K562 (cell line): ENCODE measurements around the gene RNF13. TPM values are rescaled to one million over a fixed set of nuclear protein-coding genes. Genes with fewer than 3 reads are reported as not detected.

Experiments used
- ATAC-seq: fragments of 200-7000 bp; cut with Tn5 transposase; 3 replicates; pipeline ENCODE4 v1.9.1; 2020; ENCODE audit warnings: moderate library complexity
- BruUV-seq: library from RNA; stranded (reverse); fragments of 400-500 nt; replicated peaks from 2 replicates; lab custom pipeline; 2021; lab: Mats Ljungman, UMichigan
- CTCF ChIA-PET: fragments of 300-600 bp; formaldehyde crosslinking; extraction: SDS; loops from one replicate; lab custom pipeline; 2021; ENCODE audit warnings: low intra/inter-chr PET ratio; lab: Yijun Ruan, JAX
- POLR2A ChIA-PET: fragments of 300-600, 350-650 bp; sonication (Branson Sonifier 250); formaldehyde crosslinking; extraction: SDS; loops from one replicate; lab custom pipeline; 2021; ENCODE audit warnings: antibody characterized with exemption, inconsistent platforms; lab: Yijun Ruan, JAX
- DNase-seq, 4 experiments: peaks; one replicate each; pipeline versions ENCODE4 v3.0.0 to v3.0.0-alpha.2; 2011 to 2018; ENCODE audit warnings: low spot score in 3 of 4, mixed read lengths in 3 of 4; ENCODE audit errors: extremely low read depth in 1 of 4
- FAIRE-seq: peaks from 2 replicates; lab custom pipeline; 2011; peaks lifted over from hg19 to GRCh38; lab: Jason Lieb, UNC
- H2AFZ ChIP-seq: 2 replicates; pipeline ENCODE4 v1.6.0; 2011; ENCODE audit warnings: low read depth, low read length, control low read depth, inconsistent platforms
- H3K27ac ChIP-seq: fragments of 200-600 bp; 3 replicates; pipeline ENCODE4 v1.8.0; 2011; ENCODE audit warnings: low read depth, mild to moderate bottlenecking, control low read depth, inconsistent platforms, low read length, moderate library complexity, mixed read lengths; ENCODE audit errors: extremely low read depth
- H3K27me3 ChIP-seq, 2 experiments: fragments of 300-600 bp in 1 of 2; 2 replicates in 1 of 2; 3 replicates in 1 of 2; pipeline versions ENCODE4 v1.6.0 to v1.8.0; 2011; ENCODE audit warnings: inconsistent platforms in 2 of 2, low read length in 2 of 2, mild to moderate bottlenecking in 1 of 2, mixed read lengths in 1 of 2, moderate library complexity in 1 of 2; ENCODE audit not compliant: control insufficient read depth in 2 of 2, insufficient read depth in 2 of 2
- H3K36me3 ChIP-seq: fragments of 300-600 bp; 3 replicates; pipeline ENCODE4 v1.8.0; 2011; ENCODE audit warnings: mild to moderate bottlenecking, low read length, inconsistent platforms; ENCODE audit not compliant: control insufficient read depth, insufficient read depth
- H3K4me1 ChIP-seq, 2 experiments: fragments of 200-600 bp in 1 of 2; replicated peaks in 1 of 2; 2 replicates in 1 of 2; 3 replicates in 1 of 2; pipeline versions ENCODE4 v1.5.1 to v1.8.0; 2011; ENCODE audit warnings: inconsistent platforms in 2 of 2, low read length in 2 of 2, mild to moderate bottlenecking in 1 of 2, mixed read lengths in 1 of 2, moderate library complexity in 1 of 2; ENCODE audit not compliant: control insufficient read depth in 2 of 2, insufficient read depth in 2 of 2
- H3K4me2 ChIP-seq: 2 replicates; pipeline ENCODE4 v1.6.1; 2011; ENCODE audit warnings: low read length, control low read depth, inconsistent platforms, mixed read lengths; ENCODE audit not compliant: insufficient read depth
- H3K4me3 ChIP-seq: fragments of 200-600 bp; sonication (generic), shearing (Covaris generic); 2 replicates; pipeline ENCODE4 v1.5.1; 2016; ENCODE audit warnings: control low read depth, inconsistent platforms
- H3K79me2 ChIP-seq: fragments of 200-600 bp; 3 replicates; pipeline ENCODE4 v1.8.0; 2011; ENCODE audit warnings: low read length, inconsistent platforms; ENCODE audit not compliant: control insufficient read depth, insufficient read depth
- H3K9ac ChIP-seq, 2 experiments: 2 replicates each; pipeline versions ENCODE4 v1.6.0 to v1.6.1; 2011; ENCODE audit warnings: low read depth in 2 of 2, low read length in 2 of 2, control low read depth in 1 of 2, inconsistent platforms in 1 of 2, mild to moderate bottlenecking in 1 of 2, mixed read lengths in 1 of 2; ENCODE audit not compliant: insufficient read depth in 1 of 2
- H3K9me1 ChIP-seq: one replicate; pipeline ENCODE4 v1.6.0; 2011; ENCODE audit warnings: inconsistent platforms, mild to moderate bottlenecking, low read length, moderate library complexity; ENCODE audit not compliant: control insufficient read depth, insufficient read depth
- H3K9me3 ChIP-seq: replicated peaks from 2 replicates; pipeline ENCODE4 v1.5.1; 2011; ENCODE audit warnings: low read depth, low read length, inconsistent platforms; ENCODE audit not compliant: control insufficient read depth, insufficient read depth
- H4K20me1 ChIP-seq: replicated peaks from 2 replicates; pipeline ENCODE4 v1.6.1; 2011; ENCODE audit warnings: low read length, inconsistent platforms, mixed read lengths; ENCODE audit not compliant: control insufficient read depth, insufficient read depth
- ARID2 ChIP-seq: fragments of 450-650 bp; IDR thresholded peaks from 2 replicates; pipeline ENCODE4 v1.6.1; 2017; ENCODE audit warnings: antibody characterized with exemption, mild to moderate bottlenecking
- ARNT ChIP-seq, 2 experiments: fragments of 450-650 bp; IDR thresholded peaks; 2 replicates each; pipeline ENCODE4 v1.6.1; 2016; ENCODE audit warnings: mild to moderate bottlenecking in 1 of 2
- DDX20 ChIP-seq: fragments of 450-650 bp; IDR thresholded peaks from 2 replicates; pipeline ENCODE4 v1.6.1; 2016; ENCODE audit warnings: missing genetic modification characterization, low read depth, mild to moderate bottlenecking, missing compliant biosample characterization, moderate library complexity
- GATAD2A ChIP-seq: fragments of 450-650 bp; IDR thresholded peaks from 2 replicates; pipeline ENCODE4 v1.6.1; 2017
- HEY1 ChIP-seq: fragments of 250-450 bp; sonication (Bioruptor Pico); IDR thresholded peaks from 2 replicates; pipeline ENCODE4 v1.5.0; 2020; ENCODE audit warnings: mild to moderate bottlenecking, moderate library complexity, borderline replicate concordance
- JUN ChIP-seq, 2 experiments: sonication (generic) in 1 of 2; formaldehyde crosslinking in 1 of 2; IDR thresholded peaks; 2 replicates each; pipeline versions ENCODE4 v1.6.1 to v1.8.0; 2012 to 2022; ENCODE audit warnings: borderline replicate concordance in 2 of 2, mild to moderate bottlenecking in 2 of 2, improper control_type of control experiment in 1 of 2, low read depth in 1 of 2, low read length in 1 of 2, missing genetic modification reagents in 1 of 2
- LCOR ChIP-seq: sonication (generic); formaldehyde crosslinking; IDR thresholded peaks from 2 replicates; pipeline ENCODE4 v1.8.0; 2022; ENCODE audit warnings: mild to moderate bottlenecking, missing genetic modification reagents
- SMAD2 ChIP-seq: fragments of 150-350 bp; IDR thresholded peaks from 2 replicates; pipeline ENCODE4 v1.6.1; 2014; ENCODE audit warnings: low read depth, mild to moderate bottlenecking, low read length
- SMARCA5 ChIP-seq: fragments of 450-650 bp; IDR thresholded peaks from 2 replicates; pipeline ENCODE4 v1.6.1; 2016
- SP2 ChIP-seq: IDR thresholded peaks from 2 replicates; pipeline ENCODE4 v1.6.1; 2011; ENCODE audit warnings: mild to moderate bottlenecking, low read depth, low read length, moderate library complexity; ENCODE audit not compliant: poor library complexity, severe bottlenecking; ENCODE audit errors: extremely low read depth
- ZFP30 ChIP-seq: fragments of 250-450 bp; sonication (Bioruptor Pico); IDR thresholded peaks from 2 replicates; pipeline ENCODE4 v1.8.0; 2022; ENCODE audit warnings: moderate library complexity, mild to moderate bottlenecking, inconsistent platforms, borderline replicate concordance
- ZNF224 ChIP-seq: sonication (generic); formaldehyde crosslinking; IDR thresholded peaks from 2 replicates; pipeline ENCODE4 v1.8.0; 2022; ENCODE audit warnings: mild to moderate bottlenecking, missing genetic modification reagents
- ZNF316 ChIP-seq: fragments of 450-650 bp; IDR thresholded peaks from 2 replicates; pipeline ENCODE4 v1.6.1; 2016
- ZNF699 ChIP-seq: fragments of 250-450 bp; sonication (Bioruptor Pico); IDR thresholded peaks from 2 replicates; pipeline ENCODE4 v1.8.0; 2021; ENCODE audit warnings: mild to moderate bottlenecking, moderate library complexity; ENCODE audit not compliant: insufficient replicate concordance
- ZNF766 ChIP-seq: fragments of 200-800 bp; sonication (Bioruptor generic); conservative IDR thresholded peaks from 2 replicates; pipeline ENCODE4 v1.6.1; 2016; ENCODE audit warnings: missing genetic modification characterization, missing compliant biosample characterization
- ZNF77 ChIP-seq: fragments of 250-450 bp; sonication (Bioruptor Pico); IDR thresholded peaks from 2 replicates; pipeline ENCODE4 v1.5.0; 2020
- WGBS: fragments of 100-300 bp; shearing (Covaris generic); methylation state at CpG from one replicate; pipeline ENCODE4 v1.1.6; 2016; ENCODE audit warnings: low coverage, mixed read lengths; ENCODE audit not compliant: insufficient coverage; ENCODE audit errors: missing lambda C conversion rate; 5-methylcytosine and 5-hydroxymethylcytosine counted together
- in situ Hi-C: fragments of 300-500 bp; cut with MboI; formaldehyde crosslinking; loops from 4 replicates; pipeline ENCODE4 v1.15.0; 2018; ENCODE audit warnings: inconsistent platforms, mixed read lengths
- intact Hi-C: fragments of 100-400 bp; cut with micrococcal nuclease; formaldehyde crosslinking; loops from 2 replicates; pipeline ENCODE4 v1.14.2; 2022
- polyA plus RNA-seq, 8 experiments: library from polyadenylated mRNA; depleted of rRNA in 4 of 8; stranded (reverse) in 5 of 8; unstranded in 3 of 8; fragments of >200 nt; fragmentation: Nextera tagmentation in 2 of 8; fragmentation: Illumina TruSeq in 1 of 8; extraction: Ambion mirVana in 2 of 8; extraction: Trizol in 1 of 8; gene quantifications; 2 replicates each; pipeline versions ENCODE4 v1.2.1 to v1.2.3, GENCODE V29; 2011 to 2014; ENCODE audit warnings: inconsistent platforms in 1 of 8, missing spikeins in 1 of 8
- total RNA-seq, 7 experiments: library from RNA; depleted of rRNA in 6 of 7; stranded (reverse); fragments of >200 nt in 6 of 7; fragmentation: Illumina TruSeq in 2 of 7; extraction: Trizol in 2 of 7; gene quantifications; 2 replicates each; pipeline versions ENCODE4 v1.2.1 to v1.2.3, GENCODE V29; 2011 to 2021; ENCODE audit warnings: low replicate concordance in 1 of 7
- TF ChIP-seq, protein P1 (sequence below): IDR thresholded peaks from 2 replicates; pipeline ENCODE4 v1.6.1; 2012; ENCODE audit warnings: low read depth, low read length, improper control_type of control experiment, borderline replicate concordance
- TF ChIP-seq, protein P2 (sequence below): fragments of 450-650 bp; conservative IDR thresholded peaks from 2 replicates; pipeline ENCODE4 v1.6.1; 2016; ENCODE audit warnings: missing genetic modification characterization, low read depth, mild to moderate bottlenecking, missing compliant biosample characterization, moderate library complexity

The RNF13 gene
- total and polyA plus RNA-seq, 9 of the 15 experiments (the other 6 are each of a cell fraction or from before 2014, with no cell fraction given) = 12.7 to 35.8 (median 18.9) TPM

DNA sequence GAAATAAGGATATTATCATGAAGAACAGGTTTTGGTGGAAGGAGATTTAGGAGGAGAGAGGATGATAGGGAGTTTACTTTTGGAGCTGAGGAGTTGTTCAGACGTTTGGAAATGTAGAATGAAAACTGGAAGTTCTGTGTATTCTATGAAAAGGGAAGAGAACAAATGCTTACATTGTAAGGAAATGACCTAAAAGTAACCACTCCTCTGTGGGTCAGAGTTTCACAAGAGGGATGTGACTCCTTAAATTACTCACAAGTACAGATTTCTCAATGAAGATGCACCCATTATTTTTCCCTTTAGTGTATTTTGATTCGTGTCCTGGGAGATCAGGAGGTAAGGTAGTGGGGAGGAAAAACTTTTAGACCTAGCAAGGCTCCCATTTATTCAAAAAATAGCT lies 4.0 kb downstream of the RNF13 start:
- Histone ChIP-seq H3K9me3 (no peaks in the 10 kb centered on the region), H3K27ac (no peak overlapping the region), H3K9me1 (no peaks in the 10 kb centered on the region), H3K4me2 (no peak overlapping the region), H3K79me2 (peaks cover 27% of the 10 kb centered on the region), H4K20me1 (no peaks in the 10 kb centered on the region), H2AFZ (no peak overlapping the region), H3K4me3 (no peak overlapping the region), H3K27me3 (no peaks in the 10 kb centered on the region), H3K4me1 (peaks cover 0 to 8% of the 10 kb centered on the region in 2 experiments; a peak in 3 of 5 replicates), H3K36me3 (no peaks in the 10 kb centered on the region), H3K9ac (no peak overlapping the region)
- ATAC-seq (no peak), DNase-seq (no peak), FAIRE-seq (no peak)
- intact Hi-C loops (no loop called here), in situ Hi-C loops (no loop called here)
- 14% methylated on average over 2 of the region's 2 CpGs for WGBS
- no TSS peak for BruUV-seq
- TF ChIP-seq HEY1 (no peak), DDX20 (tag) (no peak), ZNF77 (CRISPR knock-in tag) (no peak), ZNF316 (no peak), GATAD2A (no peak), ZNF699 (CRISPR knock-in tag) (no peak), JUN (IDR thresholded peaks at IDR 0.05; ENCODE audit: borderline replicate concordance, low read depth, low read length) (no peak), JUN (CRISPR knock-in tag; IDR thresholded peaks at IDR 0.05; ENCODE audit: borderline replicate concordance) (no peak), ZNF224 (CRISPR knock-in tag) (no peak), ZFP30 (CRISPR knock-in tag) (no peak), LCOR (CRISPR knock-in tag) (no peak), SMAD2 (no peak), ARNT (IDR thresholded peaks at IDR 0.05) (no peak), ZNF766 (CRISPR knock-in tag) (no peak), SP2 (no peak), ARID2 (no peak), SMARCA5 (no peak)
- TF ChIP-seq, protein P1, sequence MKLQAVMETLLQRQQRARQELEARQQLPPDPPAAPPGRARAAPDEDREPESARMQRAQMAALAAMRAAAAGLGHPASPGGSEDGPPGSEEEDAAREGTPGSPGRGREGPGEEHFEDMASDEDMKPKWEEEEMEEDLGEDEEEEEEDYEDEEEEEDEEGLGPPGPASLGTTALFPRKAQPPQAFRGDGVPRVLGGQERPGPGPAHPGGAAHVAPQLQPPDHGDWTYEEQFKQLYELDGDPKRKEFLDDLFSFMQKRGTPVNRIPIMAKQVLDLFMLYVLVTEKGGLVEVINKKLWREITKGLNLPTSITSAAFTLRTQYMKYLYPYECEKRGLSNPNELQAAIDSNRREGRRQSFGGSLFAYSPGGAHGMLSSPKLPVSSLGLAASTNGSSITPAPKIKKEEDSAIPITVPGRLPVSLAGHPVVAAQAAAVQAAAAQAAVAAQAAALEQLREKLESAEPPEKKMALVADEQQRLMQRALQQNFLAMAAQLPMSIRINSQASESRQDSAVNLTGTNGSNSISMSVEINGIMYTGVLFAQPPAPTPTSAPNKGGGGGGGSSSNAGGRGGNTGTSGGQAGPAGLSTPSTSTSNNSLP = no peak
- TF ChIP-seq, protein P2, sequence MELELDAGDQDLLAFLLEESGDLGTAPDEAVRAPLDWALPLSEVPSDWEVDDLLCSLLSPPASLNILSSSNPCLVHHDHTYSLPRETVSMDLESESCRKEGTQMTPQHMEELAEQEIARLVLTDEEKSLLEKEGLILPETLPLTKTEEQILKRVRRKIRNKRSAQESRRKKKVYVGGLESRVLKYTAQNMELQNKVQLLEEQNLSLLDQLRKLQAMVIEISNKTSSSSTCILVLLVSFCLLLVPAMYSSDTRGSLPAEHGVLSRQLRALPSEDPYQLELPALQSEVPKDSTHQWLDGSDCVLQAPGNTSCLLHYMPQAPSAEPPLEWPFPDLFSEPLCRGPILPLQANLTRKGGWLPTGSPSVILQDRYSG = no peak
- CTCF ChIA-PET = no interaction called here
- POLR2A ChIA-PET = no interaction called here
